Right lung (tissue), 5 donors: Measurements from ENCODE around the gene CFAP100. TPM values are rescaled to one million over a fixed set of nuclear protein-coding genes. Genes with fewer than 3 reads are reported as not detected.

Experiments
- DNase-seq, 2 donors: peaks; one replicate each; pipeline ENCODE4 v3.0.0-alpha.2; 2013
- polyA plus RNA-seq, 5 donors: library from polyadenylated mRNA; unstranded; fragments of 120-200 nt; gene quantifications; one replicate each; pipeline versions ENCODE4 v1.2.1 to v1.2.3, GENCODE V29; 2013; ENCODE audit warnings: inconsistent platforms in 1 of 5, low replicate concordance in 1 of 5; ENCODE audit not compliant: insufficient read length in 5 of 5, insufficient read depth in 1 of 5

Gene CFAP100
- polyA plus RNA-seq, 5 donors, result 0.80 to 7.9 (median 6.6) TPM

DNA sequence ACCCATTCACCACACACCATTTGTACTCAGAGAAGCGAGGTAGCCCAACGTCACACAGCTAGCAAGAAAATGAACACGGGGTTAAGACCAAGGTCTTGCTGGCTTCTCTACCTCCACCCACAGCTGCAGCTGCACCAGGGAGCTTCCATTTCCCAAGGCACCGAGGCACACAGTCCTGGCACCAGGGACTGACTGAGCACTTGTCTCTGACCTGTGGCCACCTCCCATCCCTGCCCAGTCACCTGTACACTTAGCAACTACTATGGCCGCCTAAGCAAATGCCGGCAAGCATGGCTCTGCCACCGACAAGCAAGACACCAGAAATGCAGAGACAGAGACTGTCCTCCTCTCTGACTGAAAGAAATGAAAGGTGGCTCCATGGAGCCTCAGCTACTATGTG lies 65.7 kb downstream of the CFAP100 start:
- no peak for DNase-seq

DNA sequence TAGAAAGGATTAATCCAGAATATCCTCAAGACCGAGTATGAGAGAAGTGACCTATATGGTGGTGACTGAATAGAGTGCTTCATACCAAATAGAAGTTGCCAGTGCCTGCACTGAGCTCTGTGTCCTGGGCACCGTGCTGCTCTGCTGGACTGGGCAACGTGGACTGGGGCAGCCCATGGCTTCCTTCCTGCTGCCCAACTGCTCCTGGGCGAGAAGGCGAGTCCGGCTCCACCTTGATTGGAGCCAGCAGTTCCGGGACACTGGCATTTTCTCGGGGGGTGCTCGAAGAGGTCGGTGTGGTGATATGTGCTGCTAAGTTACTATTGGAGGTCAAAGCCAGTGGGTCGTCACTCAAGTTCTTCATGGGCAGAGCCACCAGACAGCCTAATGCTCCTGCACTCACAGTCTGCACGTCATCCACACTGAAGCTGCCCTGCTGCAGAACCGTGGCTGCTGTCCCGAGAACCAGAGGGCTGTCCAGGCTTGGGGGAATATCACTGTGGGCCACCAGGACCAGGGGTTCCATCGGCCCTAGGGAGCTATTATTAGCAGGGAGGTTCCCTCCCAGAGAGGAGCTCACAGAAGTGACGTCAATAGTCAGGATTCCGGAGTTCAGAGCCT lies 66.9 kb downstream of the CFAP100 start:
- no peak for DNase-seq

DNA sequence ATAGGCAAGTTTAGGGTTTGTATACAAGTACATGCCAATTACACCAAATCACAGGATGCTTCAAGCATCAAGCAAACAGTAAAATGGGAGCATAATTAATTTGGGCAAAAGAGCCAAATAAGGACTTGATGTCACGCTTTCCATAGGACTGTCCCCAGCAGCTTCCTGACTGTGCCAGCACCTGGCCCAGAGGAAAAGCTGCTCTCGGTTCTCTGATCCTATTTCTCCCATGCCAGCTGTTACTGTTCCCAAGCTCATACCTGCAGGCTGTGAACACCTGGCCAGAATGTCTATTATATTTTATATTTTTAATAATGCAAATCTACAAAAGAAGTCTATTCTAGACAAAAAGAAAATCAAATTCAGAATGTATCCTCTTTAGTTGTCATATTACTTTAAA lies 68.8 kb downstream of the CFAP100 start:
- no peak for DNase-seq

DNA sequence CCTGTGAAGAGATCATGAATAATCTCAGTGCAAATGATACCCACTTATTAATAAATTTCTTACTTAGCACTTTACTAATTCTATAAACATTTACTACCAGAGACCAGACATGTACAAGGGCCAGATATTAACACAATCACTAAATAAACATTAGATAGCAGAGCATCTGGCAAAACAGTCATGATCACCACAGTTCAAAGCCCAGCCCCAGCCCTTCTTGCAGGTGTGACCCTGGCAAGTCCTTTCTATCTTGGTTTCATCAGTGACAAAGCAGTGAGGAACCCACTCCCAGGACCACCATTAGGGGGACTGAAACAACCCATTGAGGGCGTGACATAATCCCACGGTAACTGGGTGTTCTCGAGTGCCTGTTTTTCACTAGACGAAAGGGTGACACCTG lies 69.4 kb downstream of the CFAP100 start:
- no peak for DNase-seq

DNA sequence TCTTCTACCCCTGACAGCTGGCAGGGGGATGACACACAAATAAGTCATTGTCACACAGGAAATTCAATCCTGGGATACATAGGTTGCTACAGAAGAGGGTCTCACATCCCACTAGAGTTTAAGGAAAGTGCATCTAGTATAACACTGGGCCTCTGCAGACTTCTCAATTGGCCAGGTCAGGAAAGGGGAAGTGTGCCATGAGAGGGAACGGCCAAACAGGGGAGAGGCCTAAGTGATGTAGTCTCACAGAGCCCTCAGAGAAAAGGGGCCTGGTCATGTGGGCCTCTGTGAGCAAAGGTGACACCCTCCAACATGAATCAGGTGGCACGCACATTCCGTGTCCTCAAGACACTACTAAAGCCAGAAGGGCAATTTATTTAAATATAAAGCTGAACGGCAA lies 69.8 kb downstream of the CFAP100 start:
- no peak for DNase-seq

DNA sequence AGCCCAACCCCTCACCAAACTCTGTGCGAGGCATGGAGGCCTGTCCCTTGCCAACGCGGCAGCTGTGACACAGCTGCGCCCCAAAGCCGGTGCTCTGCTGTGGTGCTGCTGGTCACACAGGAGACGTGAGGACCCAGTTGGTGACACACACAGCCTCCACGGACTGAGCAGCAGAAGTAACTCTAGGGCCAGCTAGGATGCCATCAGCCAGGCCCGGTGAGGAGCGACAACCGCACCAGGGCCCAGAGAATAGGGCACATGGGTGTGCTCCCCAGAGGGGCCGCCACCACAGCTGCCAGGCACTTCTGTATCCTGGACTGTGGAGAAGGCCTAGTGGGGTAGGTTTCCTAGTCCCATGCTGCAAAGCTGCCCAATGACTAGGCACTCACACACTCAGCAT lies 70.3 kb downstream of the CFAP100 start:
- no peak for DNase-seq

DNA sequence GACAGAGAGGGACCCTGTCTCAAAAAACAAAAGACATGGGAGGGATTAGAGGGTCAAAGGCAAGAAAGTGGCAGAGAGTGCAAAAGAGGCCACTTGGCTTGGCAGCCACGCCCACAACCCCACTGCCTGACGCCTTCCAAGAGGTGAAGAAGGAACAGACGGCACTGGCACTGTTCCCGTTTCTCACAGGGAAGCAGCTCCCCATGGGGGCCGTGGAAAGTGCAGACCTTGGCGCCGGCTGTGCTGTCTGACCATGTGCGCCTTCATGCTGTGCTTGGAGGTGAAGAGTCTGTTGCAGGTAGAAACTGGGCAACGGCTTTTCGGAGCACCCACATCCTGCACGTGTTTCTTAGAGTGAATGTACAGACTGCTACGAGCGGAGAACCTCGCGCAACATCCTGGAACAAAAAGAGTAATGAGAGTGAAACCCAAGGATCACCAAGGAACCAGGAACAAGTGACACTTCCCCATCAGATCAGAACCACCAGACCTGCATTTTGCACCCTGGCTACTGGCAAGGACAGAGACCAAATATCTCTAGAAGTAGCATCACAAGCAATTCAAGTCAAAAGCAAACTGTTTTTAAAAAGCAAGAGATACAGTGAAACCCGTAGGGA lies 71.3 kb downstream of the CFAP100 start:
- DNase-seq, result no peak

DNA sequence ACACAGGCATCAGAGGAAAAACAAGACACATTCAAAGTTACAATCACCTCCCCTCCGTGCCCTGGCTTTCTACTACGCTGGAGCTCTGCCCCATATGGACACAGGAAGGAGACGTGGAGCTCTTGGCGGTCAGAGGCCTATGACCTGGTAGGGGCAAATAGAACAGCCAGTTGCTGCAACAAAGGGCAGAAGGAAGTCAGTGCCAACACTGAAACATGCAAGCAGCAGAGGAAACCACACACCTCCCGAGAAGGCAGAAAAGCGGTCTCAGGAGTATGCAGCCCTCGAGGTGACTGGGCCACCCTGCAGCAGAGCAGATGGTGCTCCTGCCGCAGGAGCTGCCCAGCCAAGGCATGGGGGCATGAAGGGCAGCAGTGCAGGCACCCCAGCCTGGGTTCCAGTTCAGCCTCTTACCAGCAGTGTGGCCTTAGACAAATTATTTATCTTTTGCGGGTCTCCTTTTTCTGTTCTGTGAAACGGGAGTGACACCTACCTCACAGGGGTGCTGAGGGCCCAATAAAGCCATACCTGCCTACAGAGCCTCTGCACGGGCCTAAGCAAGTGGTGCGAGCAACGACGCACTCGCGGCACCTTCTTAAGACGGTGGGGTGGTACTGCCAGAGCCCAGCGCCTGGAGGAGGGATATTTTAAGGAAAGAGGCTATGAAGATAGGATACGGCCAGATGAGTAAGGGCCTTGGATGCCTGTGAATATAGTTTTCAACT lies 72.3 kb downstream of the CFAP100 start:
- no peak for DNase-seq

DNA sequence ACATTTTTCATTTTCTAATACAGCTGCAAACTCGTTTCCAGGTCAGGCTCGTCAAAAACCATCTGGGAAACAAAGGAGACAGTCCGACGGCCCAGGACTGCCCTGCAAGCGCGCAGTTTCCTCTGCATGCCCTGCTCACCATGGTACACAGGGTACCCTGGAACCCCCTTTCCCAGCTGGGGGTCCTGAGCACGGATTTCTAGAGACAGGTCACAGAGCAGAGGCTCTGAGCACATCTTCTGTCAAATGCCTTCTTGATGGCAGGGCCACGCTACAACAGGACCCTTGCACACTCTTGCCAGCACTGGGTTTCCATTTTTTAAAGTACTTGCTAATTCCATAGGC lies 72.9 kb downstream of the CFAP100 start:
- no peak for DNase-seq

DNA sequence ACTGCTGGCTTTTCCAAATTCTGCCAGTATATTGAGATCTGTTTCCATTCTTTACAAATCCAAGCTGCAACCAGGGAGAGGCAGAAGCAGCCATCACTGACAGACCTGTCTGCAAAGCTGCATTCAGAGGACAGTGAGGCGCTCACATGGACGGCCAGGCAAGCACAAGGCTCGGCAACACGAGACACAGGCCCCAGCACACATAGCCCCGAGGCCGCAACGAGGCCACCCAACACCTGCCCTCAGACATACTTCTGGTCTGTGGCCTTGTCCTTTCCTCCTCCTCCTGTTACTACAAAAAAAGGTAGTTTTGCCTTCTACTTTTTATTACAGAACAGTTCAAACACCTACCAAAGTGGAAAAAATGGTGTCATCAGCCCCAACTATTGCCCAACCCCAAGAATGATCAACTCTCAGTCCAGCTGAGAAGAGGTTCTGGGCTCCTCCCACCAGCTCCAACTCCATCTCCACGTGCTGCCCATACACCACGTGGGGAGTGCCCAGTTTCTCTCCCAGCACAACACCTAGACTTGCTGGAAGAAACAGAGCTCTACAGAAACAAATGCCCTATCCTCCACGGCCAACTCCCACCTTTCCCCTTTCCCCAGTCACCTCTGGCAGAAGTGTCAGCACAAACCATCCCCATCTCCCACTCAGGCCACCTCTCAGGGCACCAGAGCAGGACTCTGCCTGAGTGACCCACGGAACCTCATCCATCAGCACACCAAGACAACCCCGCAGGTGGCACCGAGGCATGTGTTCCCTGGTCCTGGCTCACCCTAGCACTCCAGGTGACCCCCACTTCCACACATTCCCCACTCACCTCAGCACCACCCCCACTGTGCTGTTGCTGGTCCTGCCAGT lies 73.6 kb downstream of the CFAP100 start:
- no peak for DNase-seq

DNA sequence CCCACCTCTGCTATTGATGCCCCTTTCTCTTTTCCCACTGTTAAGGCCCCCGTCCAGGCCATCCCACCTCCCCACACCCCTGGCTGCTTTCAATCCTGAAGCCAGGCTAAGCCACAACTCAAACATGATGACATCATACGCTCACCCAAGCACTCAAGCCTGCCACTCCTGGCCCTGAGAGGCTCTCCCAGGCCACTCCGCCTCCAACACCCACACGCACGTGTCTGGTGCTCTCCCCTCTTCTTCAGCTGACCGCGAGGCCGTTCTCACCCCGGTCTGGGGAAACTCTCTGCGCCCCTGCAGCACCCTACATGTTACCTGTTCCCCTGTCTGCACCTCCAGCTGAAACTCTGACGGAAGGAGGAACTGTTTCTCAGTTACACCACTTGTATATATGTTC lies 74.8 kb downstream of the CFAP100 start:
- DNase-seq, result no peak

DNA sequence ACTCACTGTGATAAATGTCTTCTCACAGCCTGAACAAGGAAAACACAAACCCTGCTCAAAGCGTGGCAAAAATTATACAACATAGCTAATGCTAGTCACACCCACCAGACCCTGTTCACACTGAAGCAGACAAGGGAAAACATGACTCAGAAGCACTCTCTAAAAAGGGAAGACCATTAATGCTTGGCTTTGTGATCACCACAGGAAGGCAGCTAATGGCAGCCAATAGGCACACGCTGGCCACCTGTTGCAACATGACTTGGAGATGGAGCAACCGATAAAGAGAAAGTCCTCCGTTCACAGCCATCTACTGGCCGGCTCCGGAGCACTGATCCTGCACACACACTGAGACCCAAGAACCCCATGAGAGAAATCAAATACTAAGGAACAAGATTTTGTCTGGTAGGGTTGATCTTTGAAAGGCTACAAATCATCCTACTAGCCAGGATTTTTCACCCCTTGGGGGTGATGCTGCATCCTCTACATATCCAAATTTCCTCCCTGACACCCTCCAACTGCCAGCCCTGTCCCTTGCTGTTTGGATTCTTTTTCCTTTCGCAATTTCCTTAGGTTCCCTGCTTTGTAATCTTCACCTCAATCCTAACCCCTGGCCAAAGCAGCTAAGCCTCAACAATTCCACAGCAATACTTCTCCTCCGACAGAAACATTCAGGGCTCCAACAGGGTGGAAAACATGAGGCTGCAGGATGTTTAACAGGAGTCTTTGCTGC lies 77.7 kb downstream of the CFAP100 start:
- peak in 1 of 2 donors; percentile 12 for DNase-seq

DNA sequence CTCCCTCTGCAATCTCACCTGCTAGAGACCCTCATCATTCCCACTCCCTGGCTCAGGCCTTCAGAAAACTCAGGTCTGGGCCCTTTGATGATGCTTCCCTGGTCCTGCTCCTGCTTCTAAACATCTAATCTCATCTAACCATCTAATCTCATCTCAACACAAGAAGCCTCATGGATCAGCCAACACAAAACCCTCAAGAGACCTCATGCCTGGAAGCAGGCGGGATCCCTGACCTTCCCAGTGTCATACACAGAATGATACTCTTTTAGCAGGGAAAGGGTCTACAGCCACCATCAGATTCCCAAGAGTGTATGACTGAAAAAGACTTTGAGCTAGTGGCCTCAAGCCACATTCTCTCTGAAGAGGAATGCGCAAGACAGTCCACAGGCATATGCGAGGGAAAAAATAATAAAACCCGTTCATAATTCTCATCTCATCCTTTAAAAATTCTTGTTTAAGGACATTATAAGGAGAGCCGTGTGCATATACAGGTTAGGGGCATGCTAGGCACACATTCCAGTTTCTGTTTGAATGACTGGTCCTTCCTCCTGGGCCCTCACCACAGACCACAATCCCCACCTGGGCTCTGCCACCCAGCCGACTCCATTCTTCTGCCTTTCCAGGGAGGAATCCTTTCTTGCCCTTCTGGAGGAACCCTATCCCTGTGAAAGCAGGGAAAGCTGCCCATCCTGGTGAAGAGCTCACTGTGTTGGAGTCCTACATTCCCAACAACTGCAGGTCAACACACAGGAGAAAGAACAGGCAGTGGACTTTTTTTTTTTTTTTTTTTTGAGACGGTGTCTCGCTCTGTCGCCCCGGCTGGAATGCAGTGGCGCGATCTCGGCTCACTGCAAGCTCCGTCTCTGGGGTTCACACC lies 78.8 kb downstream of the CFAP100 start:
- no peak for DNase-seq

DNA sequence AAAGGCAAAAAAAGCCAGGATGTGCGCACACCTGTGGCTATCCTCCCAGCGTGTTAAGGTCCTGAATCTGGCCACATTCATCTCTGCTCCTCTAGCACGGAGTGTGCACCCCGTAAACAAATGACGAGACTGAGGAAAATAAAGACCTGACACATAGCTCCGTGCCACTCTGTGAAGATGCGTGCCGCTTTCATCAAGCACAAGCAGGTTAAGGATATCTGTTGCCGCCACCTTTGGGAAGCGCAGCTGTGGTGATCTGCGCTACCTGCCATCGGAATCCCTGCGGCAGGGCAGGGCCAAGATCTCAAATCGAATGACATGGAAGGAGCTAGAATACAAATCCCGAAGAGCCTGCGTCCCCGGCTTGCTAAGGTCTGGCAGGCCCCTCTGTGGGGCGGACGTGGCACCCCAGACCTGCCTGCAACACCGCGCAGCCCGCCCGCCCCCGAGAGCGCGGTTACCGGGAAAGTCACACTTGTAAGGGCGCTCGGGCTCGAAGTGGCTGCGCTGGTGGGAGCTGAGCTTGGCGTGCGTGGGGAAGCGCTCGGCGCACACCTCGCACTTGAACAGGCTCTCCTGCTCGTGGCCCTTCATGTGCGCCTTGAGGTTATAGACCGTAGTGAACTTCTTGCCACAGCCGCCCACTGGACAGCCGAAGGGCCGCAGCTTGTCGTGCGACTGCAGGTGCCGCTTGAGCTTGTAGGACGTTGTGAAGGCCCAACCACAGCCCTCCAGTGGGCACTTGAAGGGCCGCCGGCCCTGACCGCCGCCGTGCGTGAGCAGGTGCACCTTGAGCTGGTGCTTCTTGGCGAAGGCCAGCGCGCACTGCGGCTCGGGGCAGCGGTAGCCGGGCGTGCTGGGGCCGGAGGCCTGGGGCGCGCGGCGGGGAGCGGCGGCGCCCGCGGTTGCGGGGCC lies 80.0 kb downstream of the CFAP100 start:
- DNase-seq, result peak; percentile 23 to 42

DNA sequence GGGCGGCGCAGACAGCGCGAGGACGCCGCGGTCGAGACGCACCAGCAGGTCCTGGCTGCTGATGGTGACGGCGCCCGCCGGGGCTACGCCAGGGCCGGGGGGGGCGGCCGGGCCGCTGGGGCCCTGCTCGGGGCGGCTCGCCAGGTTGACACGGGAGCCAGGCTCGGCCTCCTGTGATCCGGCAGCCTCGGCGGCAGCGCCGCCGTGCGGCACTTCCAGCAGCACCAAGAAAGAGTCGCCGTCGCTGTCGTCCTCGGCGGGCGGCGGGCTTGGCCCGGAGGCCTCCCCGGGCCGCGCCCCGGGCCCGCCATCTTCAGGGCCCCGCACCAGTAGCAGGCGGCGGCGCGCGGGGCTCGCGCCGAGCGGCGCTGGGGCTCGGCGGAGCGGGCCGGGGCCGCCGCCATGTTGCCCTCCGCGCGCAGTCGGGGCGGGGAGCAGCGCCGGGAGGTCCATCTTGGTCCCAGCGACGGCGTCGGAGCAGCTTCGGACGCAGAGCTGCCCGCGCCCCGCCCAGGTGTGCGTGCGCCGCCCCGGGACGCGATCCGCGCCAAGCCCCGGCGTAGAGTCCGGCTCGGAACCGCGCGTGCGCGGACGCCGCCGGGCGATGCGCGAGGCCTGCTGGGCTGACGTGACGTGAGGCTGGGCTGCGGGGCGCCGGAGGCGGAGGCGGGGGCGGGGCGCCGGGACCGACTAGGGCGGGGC lies 80.9 kb downstream of the CFAP100 start, which contains the start of gene ZXDC:
ZXDC (minus strand) TSS at position 479 of the 702 bp plus-strand sequence; CDS start at position 453, 26 bp downstream.
- DNase-seq, result peak; percentile 95

DNA sequence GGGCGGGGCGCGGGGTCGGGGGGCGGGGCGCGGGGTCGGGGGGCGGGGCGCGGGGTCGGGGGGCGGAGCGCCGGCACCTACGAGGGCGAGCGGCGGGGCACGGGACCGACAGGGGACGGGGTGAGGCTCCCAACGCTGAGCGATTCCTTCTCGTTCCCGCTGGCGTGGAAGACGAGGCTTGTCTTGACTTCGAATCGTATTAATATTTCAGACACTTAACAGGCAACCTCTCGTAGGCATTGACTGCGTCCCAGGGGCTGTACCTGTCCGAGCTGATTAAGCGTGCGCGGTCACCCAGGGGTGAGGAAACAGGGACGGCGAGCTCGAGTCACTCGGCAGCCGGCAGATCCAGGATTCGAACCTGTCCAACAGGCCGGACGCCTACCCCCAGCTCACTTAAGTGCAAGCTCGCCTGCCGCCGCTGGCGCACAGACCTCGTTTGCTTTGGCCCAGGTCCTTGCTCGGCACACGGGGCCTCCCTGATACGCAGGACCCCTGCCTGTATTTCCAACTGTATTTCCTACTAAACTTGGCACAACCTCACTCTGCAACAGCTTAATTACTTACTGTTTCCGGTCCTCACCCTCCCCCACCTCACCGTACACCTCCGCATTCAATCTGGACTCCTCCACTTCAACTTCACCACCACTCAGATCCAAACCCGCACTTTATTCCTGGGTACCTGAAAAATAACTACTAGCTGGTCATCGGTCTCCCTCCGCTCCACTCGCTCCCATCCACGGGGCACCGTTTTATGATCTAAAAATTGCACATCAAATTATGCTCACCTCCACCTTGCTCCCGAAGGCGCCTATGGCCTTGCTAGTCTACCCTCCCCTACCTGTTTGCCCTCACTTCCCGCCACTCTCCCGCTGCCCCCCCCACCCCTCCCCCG lies 81.7 kb downstream of the CFAP100 start:
- peak; percentile 52 to 64 for DNase-seq

DNA sequence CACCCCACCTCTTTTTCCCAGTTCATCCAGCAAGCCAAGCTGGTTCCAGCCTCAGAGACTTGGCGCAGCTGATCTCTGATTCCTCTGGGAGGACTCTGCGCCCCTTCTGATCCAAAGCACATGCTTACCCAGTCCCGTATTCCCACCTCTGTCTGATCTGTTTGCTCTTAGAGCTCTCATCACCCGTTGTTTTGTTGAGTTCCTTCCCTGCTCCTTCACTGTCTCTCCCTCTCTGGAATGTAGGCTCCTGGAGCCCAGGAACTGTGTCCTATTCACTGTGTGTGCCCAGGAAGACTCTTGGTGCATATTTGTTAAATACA lies 82.3 kb downstream of the CFAP100 start:
- DNase-seq, result no peak
